SK-N-SH treated with all-trans-retinoic acid at 6 μM for 48 hours (cell line): ENCODE results near the gene IGF2BP1.

ENCODE experiments used
- GLIS3 ChIP-seq: fragments of 250-450 bp; sonication (Bioruptor Pico); IDR thresholded peaks from 2 replicates; pipeline ENCODE4 v1.5.0; 2020; ENCODE audit warnings: mild to moderate bottlenecking, moderate library complexity
- OSR1 ChIP-seq: fragments of 250-450 bp; sonication (Bioruptor Pico); IDR thresholded peaks from 2 replicates; pipeline ENCODE4 v1.8.0; 2022; ENCODE audit warnings: moderate library complexity, mild to moderate bottlenecking, inconsistent platforms
- POU6F1 ChIP-seq: fragments of 250-450 bp; sonication (Bioruptor Pico); IDR thresholded peaks from 2 replicates; pipeline ENCODE4 v1.8.0; 2021; ENCODE audit warnings: low read depth, mild to moderate bottlenecking, moderate library complexity, borderline replicate concordance

DNA sequence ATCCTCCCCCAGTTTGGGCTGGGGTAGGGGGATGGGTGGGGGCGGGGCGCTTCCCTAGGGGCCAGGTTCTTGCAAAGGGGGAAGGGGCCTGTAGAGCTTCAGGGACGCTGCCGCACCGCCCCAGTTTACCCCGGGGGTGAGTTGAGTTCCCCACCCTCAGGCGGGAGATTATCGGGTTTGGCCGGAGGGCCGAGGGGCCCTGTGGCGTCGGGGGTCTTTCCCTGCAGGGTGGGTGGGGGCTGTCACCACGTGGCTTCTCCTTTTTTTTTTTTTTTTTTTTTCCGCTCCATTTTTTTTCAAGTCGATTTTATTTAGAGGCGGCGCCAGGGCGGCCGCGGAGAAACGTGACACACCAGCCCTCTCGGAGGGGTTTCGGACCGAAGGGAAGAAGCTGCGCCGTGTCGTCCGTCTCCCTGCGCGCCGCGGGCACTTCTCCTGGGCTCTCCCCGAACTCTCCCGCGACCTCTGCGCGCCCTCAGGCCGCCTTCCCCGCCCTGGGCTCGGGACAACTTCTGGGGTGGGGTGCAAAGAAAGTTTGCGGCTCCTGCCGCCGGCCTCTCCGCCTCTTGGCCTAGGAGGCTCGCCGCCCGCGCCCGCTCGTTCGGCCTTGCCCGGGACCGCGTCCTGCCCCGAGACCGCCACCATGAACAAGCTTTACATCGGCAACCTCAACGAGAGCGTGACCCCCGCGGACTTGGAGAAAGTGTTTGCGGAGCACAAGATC, at the start of gene IGF2BP1:
- no peak for TF ChIP-seq OSR1
- no peak for TF ChIP-seq GLIS3 (CRISPR knock-in tag)
- TF ChIP-seq POU6F1 (CRISPR knock-in tag): no peak
